Ovary (tissue), 9 donors: ENCODE data around the gene PRDX2. TPM values are rescaled to one million over a fixed set of nuclear protein-coding genes. Genes with fewer than 3 reads are reported as not detected.

ENCODE experiments used
- DNase-seq, 5 donors: peaks; one replicate each; pipeline ENCODE4 v3.0.0-alpha.2; 2019 to 2020
- H3K27ac ChIP-seq, 2 donors: fragments of 200-600 bp; one replicate each; pipeline versions ENCODE4 v1.5.1 to v1.8.0; 2019 to 2022
- H3K27me3 ChIP-seq: fragments of 200-600 bp; one replicate; pipeline ENCODE4 v1.8.0; 2022
- H3K36me3 ChIP-seq: fragments of 200-600 bp; sonication (generic); one replicate; pipeline ENCODE4 v1.5.1; 2019
- H3K4me1 ChIP-seq: one replicate; pipeline ENCODE4 v1.8.1; 2013; ENCODE audit warnings: mild to moderate bottlenecking, moderate library complexity; ENCODE audit not compliant: insufficient read depth
- H3K4me3 ChIP-seq: fragments of 200-600 bp; sonication (generic); one replicate; pipeline ENCODE4 v1.5.1; 2017
- H3K9me3 ChIP-seq, 2 donors: fragments of 200-600 bp in 1 of 2; sonication (generic) in 1 of 2; one replicate each; pipeline versions ENCODE4 v1.5.1 to v1.8.1; 2013 to 2019; ENCODE audit warnings: mild to moderate bottlenecking in 1 of 2, moderate library complexity in 1 of 2
- CTCF ChIP-seq, 3 donors: fragments of 450-650 bp in 2 of 3; fragments of 200-600 bp in 1 of 3; IDR thresholded peaks; one replicate each; pipeline versions ENCODE4 v1.5.1 to v1.8.0; 2016 to 2022; ENCODE audit warnings: antibody characterized with exemption in 3 of 3, mild to moderate bottlenecking in 1 of 3
- EP300 ChIP-seq: sonication (generic); formaldehyde crosslinking; IDR thresholded peaks from one replicate; pipeline ENCODE4 v1.6.1; 2017; ENCODE audit warnings: antibody characterized with exemption
- POLR2A ChIP-seq: fragments of 450-650 bp; IDR thresholded peaks from one replicate; pipeline ENCODE4 v1.6.1; 2017; ENCODE audit warnings: antibody characterized with exemption, mild to moderate bottlenecking, moderate library complexity
- whole genome bisulfite sequencing, 3 donors: extraction: QIAGEN DNeasy Blood & Tissue Kit in 1 of 3; methylation state at CpG; one replicate each; pipeline versions ENCODE4 v1.1.5 to v1.1.7; 2013 to 2017; 5-methylcytosine and 5-hydroxymethylcytosine counted together
- intact Hi-C, 4 donors: fragments of 100-400 bp; cut with DNase I; formaldehyde crosslinking; loops; one replicate each; pipeline versions ENCODE4 v1.11.0 to v1.15.1; 2022 to 2023
- polyA plus RNA-seq, 2 donors: library from polyadenylated mRNA; stranded (reverse); fragments of 200-250 nt in 1 of 2; fragments of 350-450 nt in 1 of 2; fragmentation: Illumina TruSeq in 1 of 2; extraction: RNeasy Lipid Tissue Mini Kit (QIAGEN cat#74804) in 1 of 2; gene quantifications; one replicate each; pipeline ENCODE4 v1.2.3, GENCODE V29; 2013 to 2014
- total RNA-seq, 7 donors: library from RNA; depleted of rRNA in 2 of 7; stranded (reverse); fragments of >200 nt in 2 of 7; fragmentation: NEBNext Ultra II Directional in 3 of 7; extraction: Animal tissue kit (Norgen Biotek cat#: 25700) in 3 of 7; gene quantifications; one replicate each; pipeline versions ENCODE4 v1.1.0 to v1.2.4, GENCODE V29; 2016 to 2023
- donor health status: DM: no; HTN: no; CAD: no; lungs with moderate emphysema.
- donor health status: DM: no; HTN: no; CAD: no.
- donor health status: Bipolar disorder and iron deficiency.
- donor health status: DM: yes; HTN: yes; CAD: no.
- donor health status: DM: no; HTN: no; CAD: no.
- donor health status: DM: yes; HTN: yes; CAD: no.

PRDX2 gene
- total and polyA plus RNA-seq, 9 donors, result 98.3 to 321 (median 237) TPM

- DNase-seq, result peak; percentile 92 to 97 (median 96)
- Histone ChIP-seq H3K27me3 (no peaks in the 10 kb centered on the region), H3K9me3 (no peaks in the 10 kb centered on the region), H3K4me1 (peaks cover 7% of the 10 kb centered on the region), H3K4me3 (peak overlapping the region; percentile 80), H3K36me3 (no peaks in the 10 kb centered on the region), H3K27ac (peak overlapping the region; percentile 95 to 99)
- intact Hi-C loops, result no loop called here
- 0 to 1% (median 1%) methylated on average over 68 to 81 of the region's 81 CpGs for WGBS, 3 donors
- peak; percentile 99 for TF ChIP-seq EP300
- TF ChIP-seq POLR2A, result peak; percentile 78
- peak in 1 of 3 donors; percentile 27 for TF ChIP-seq CTCF (IDR thresholded peaks at IDR 0.05)
These were observed 8.1 kb downstream of the PRDX2 start for GRCh38 chr19:12793290-12794195.

- WGBS, 3 donors, result 0 to 1% (median 1%) methylated on average over 22 of the region's 22 CpGs
- intact Hi-C loops, result no loop called here
- Histone ChIP-seq H3K27ac (peak overlapping the region; percentile 95 to 99), H3K4me1 (peaks cover 8% of the 10 kb centered on the region), H3K36me3 (no peaks in the 10 kb centered on the region), H3K27me3 (no peaks in the 10 kb centered on the region), H3K9me3 (no peaks in the 10 kb centered on the region), H3K4me3 (peak overlapping the region; percentile 80)
- peak in 3 of 5 donors; percentile 25 to 62 (median 51) for DNase-seq
- TF ChIP-seq CTCF (IDR thresholded peaks at IDR 0.05), result no peak
- no peak for TF ChIP-seq EP300
- no peak for TF ChIP-seq POLR2A
These were observed 8.7 kb downstream of the PRDX2 start for GRCh38 chr19:12792853-12793289.

DNA sequence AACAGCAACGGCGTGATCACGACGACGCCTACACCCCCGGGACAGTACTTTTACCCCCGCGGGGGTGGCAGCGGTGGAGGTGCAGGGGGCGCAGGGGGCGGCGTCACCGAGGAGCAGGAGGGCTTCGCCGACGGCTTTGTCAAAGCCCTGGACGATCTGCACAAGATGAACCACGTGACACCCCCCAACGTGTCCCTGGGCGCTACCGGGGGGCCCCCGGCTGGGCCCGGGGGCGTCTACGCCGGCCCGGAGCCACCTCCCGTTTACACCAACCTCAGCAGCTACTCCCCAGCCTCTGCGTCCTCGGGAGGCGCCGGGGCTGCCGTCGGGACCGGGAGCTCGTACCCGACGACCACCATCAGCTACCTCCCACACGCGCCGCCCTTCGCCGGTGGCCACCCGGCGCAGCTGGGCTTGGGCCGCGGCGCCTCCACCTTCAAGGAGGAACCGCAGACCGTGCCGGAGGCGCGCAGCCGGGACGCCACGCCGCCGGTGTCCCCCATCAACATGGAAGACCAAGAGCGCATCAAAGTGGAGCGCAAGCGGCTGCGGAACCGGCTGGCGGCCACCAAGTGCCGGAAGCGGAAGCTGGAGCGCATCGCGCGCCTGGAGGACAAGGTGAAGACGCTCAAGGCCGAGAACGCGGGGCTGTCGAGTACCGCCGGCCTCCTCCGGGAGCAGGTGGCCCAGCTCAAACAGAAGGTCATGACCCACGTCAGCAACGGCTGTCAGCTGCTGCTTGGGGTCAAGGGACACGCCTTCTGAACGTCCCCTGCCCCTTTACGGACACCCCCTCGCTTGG lies 9.3 kb downstream of the PRDX2 start:
- Histone ChIP-seq H3K4me3 (peak overlapping the region; percentile 80), H3K9me3 (no peaks in the 10 kb centered on the region), H3K4me1 (peaks cover 8% of the 10 kb centered on the region), H3K36me3 (no peaks in the 10 kb centered on the region), H3K27ac (peak overlapping the region; percentile 95 to 99), H3K27me3 (no peaks in the 10 kb centered on the region)
- 0 to 1% (median 0%) methylated on average over 48 to 84 of the region's 84 CpGs for WGBS, 3 donors
- no peak for TF ChIP-seq EP300
- peak in 1 of 3 donors; percentile 13 for TF ChIP-seq CTCF (IDR thresholded peaks at IDR 0.05)
- DNase-seq, result peak; percentile 74 to 84 (median 76)
- intact Hi-C loops, result no loop called here

DNA sequence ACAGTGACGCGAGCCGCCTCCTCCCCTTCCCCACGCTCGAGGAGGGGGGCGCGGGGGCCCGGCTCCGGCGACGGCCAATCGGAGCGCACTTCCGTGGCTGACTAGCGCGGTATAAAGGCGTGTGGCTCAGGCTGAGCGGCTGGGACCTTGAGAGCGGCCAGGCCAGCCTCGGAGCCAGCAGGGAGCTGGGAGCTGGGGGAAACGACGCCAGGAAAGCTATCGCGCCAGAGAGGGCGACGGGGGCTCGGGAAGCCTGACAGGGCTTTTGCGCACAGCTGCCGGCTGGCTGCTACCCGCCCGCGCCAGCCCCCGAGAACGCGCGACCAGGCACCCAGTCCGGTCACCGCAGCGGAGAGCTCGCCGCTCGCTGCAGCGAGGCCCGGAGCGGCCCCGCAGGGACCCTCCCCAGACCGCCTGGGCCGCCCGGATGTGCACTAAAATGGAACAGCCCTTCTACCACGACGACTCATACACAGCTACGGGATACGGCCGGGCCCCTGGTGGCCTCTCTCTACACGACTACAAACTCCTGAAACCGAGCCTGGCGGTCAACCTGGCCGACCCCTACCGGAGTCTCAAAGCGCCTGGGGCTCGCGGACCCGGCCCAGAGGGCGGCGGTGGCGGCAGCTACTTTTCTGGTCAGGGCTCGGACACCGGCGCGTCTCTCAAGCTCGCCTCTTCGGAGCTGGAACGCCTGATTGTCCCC lies 10.1 kb downstream of the PRDX2 start, which contains the start of gene JUNB:
Gene JUNB, plus strand, starts transcription at position 142 of the 706 bp plus-strand sequence. Its CDS starts 286 bp downstream, at position 428.
- H3K27me3 ChIP-seq, result no peaks in the 10 kb centered on the region
- peak; percentile 98 to 99 (median 98) for DNase-seq
- intact Hi-C loops, result no loop called here
- no peaks in the 10 kb centered on the region for H3K36me3 ChIP-seq
- TF ChIP-seq EP300, result peak; percentile 99
- peak; percentile 100 for TF ChIP-seq POLR2A
- peak; percentile 1 to 31 (median 9) for TF ChIP-seq CTCF (IDR thresholded peaks at IDR 0.05)
- peaks cover 8% of the 10 kb centered on the region for H3K4me1 ChIP-seq
- no peaks in the 10 kb centered on the region for H3K9me3 ChIP-seq
- WGBS, 3 donors, result 0% methylated on average over 49 to 73 of the region's 73 CpGs
- H3K27ac ChIP-seq, result peak within 1 kb of the TSS; percentile 95 to 99
- H3K4me3 ChIP-seq, result peak within 1 kb of the TSS; percentile 80
